ENCODE results near the gene CAB39. TPM values are rescaled to one million over a fixed set of nuclear protein-coding genes. Genes with fewer than 3 reads are reported as not detected.

The CAB39 gene
- total and polyA plus RNA-seq, 2 donors (not counting 3 experiments of a cell fraction or from before 2014, with no cell fraction given), result 25.7 to 53.7 TPM

DNA sequence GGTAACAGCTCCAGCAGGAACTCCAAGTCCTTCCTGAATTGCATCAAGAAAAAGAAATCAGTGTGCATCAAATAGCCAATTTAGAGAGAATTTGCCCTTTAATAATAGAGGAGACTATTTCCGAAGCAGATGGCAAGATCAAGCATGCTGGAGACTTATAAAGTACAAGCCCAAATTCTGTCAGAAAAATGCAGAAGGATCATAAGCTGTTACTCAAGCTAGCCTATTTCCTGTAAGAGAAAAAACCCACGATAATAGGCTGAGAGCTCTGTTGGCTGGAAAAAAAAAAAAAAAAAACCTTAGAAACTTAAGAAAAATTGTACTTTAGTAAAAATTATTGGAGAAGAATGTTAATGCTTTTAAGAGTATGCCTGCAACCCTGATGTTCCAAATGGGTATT lies 127.7 kb downstream of the CAB39 start:
- Histone ChIP-seq H3K9me1 (replicated peaks; ENCODE audit: control insufficient read depth, extremely low read depth, insufficient read depth, low read length) (no peaks in the 10 kb centered on the region), H3K4me1 (ENCODE audit: control insufficient read depth, extremely low read depth, insufficient read depth, low read length) (no peaks in the 10 kb centered on the region), H2AFZ (ENCODE audit: low read depth, low read length) (no peak overlapping the region), H3K9me3 (replicated peaks; ENCODE audit: control insufficient read depth, insufficient read depth, low read length) (no peaks in the 10 kb centered on the region), H3K79me2 (ENCODE audit: control insufficient read depth, insufficient read depth, low read length) (no peaks in the 10 kb centered on the region), H3K27ac (ENCODE audit: insufficient read depth, low read depth, low read length) (no peak overlapping the region), H4K20me1 (replicated peaks; ENCODE audit: control insufficient read depth, extremely low read depth, insufficient read depth, low read length) (no peaks in the 10 kb centered on the region), H3K4me3 (replicated peaks in 1 of 3; ENCODE audit: insufficient read depth in 1 of 3, low read depth in 1 of 3, low read length in 3 of 3) (no peak overlapping the region), H3K4me2 (ENCODE audit: insufficient read depth, low read length) (no peak overlapping the region), H3K36me3 (ENCODE audit: control insufficient read depth in 2 of 2, extremely low read depth in 1 of 2, insufficient read depth in 2 of 2, low read length in 2 of 2) (no peaks in the 10 kb centered on the region), H3K9ac (replicated peaks; ENCODE audit: extremely low read depth, insufficient read depth, low read length) (no peak overlapping the region), H3K27me3 (ENCODE audit: control insufficient read depth in 2 of 2, insufficient read depth in 2 of 2, low read length in 2 of 2) (peaks cover 3 to 7% of the 10 kb centered on the region in 2 experiments)
- dilution Hi-C loops (cut with MboI; ENCODE audit: extremely low pct_ligation_motif_present, low sequenced_read_pairs) (no loop called here), intact Hi-C loops (cut with micrococcal nuclease) (no loop called here)
- no peak for TF ChIP-seq POLR2AphosphoS5 (IDR thresholded peaks at IDR 0.05; ENCODE audit: insufficient read depth, low read depth, low read length)
- TF ChIP-seq, protein P1, sequence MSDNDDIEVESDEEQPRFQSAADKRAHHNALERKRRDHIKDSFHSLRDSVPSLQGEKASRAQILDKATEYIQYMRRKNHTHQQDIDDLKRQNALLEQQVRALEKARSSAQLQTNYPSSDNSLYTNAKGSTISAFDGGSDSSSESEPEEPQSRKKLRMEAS (IDR thresholded peaks at IDR 0.05; ENCODE audit: insufficient read depth, insufficient read length), result no peak
- no peak for TF ChIP-seq MYC (IDR thresholded peaks at IDR 0.05; ENCODE audit: low read depth, low read length)
- TF ChIP-seq FOS (IDR thresholded peaks at IDR 0.05; ENCODE audit: borderline replicate concordance, insufficient read depth, low read length), result no peak
- TF ChIP-seq GATA2 (IDR thresholded peaks at IDR 0.05; ENCODE audit: insufficient read depth, insufficient read length, low read depth, low read length), result no peak
- TF ChIP-seq POLR2A (IDR thresholded peaks at IDR 0.05; ENCODE audit: low read depth, low read length), result no peak
- TF ChIP-seq, protein P2, sequence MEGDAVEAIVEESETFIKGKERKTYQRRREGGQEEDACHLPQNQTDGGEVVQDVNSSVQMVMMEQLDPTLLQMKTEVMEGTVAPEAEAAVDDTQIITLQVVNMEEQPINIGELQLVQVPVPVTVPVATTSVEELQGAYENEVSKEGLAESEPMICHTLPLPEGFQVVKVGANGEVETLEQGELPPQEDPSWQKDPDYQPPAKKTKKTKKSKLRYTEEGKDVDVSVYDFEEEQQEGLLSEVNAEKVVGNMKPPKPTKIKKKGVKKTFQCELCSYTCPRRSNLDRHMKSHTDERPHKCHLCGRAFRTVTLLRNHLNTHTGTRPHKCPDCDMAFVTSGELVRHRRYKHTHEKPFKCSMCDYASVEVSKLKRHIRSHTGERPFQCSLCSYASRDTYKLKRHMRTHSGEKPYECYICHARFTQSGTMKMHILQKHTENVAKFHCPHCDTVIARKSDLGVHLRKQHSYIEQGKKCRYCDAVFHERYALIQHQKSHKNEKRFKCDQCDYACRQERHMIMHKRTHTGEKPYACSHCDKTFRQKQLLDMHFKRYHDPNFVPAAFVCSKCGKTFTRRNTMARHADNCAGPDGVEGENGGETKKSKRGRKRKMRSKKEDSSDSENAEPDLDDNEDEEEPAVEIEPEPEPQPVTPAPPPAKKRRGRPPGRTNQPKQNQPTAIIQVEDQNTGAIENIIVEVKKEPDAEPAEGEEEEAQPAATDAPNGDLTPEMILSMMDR (IDR thresholded peaks at IDR 0.05; ENCODE audit: extremely low read depth in 1 of 2, insufficient read depth in 1 of 2, low read depth in 1 of 2, low read length in 2 of 2), result no peak
- TF ChIP-seq EZH2 (IDR thresholded peaks at IDR 0.05; ENCODE audit: borderline replicate concordance, low read depth, low read length, severe bottlenecking), result no peak
- TF ChIP-seq JUN (IDR thresholded peaks at IDR 0.05; ENCODE audit: borderline replicate concordance, insufficient read depth, insufficient read length, low read depth), result no peak
- ChIA-PET CTCF (interaction anchor here (1.0 to 2.4 kb wide), 6 partner anchors 10 to 572 kb away, joined by 3 to 21 read pairs (median 4); no protein-coding TSS in a partner anchor), POLR2A (no interaction called here)
- DNase-seq (ENCODE audit: low read depth, low spot score) (no peak), FAIRE-seq (no peak)
- no TSS peak for BruUV-seq (replicated peaks)

Data from endothelial cell of umbilical vein (primary cell).